ENCODE measurements around the gene LPP. TPM values are rescaled to one million over a fixed set of nuclear protein-coding genes. Genes with fewer than 3 reads are reported as not detected.

Gene LPP
- total RNA-seq, 6 experiments from 2014 or later, result 84.1 to 121 (median 102) TPM

- Mint-ChIP-seq H3K9me3 (no peaks in the 10 kb centered on the region), H3K27me3 (ENCODE audit: insufficient read depth) (no peaks in the 10 kb centered on the region; the same call in 1 of the 2 replicates), H3K4me1 (ENCODE audit: low read depth) (peaks cover 56% of the 10 kb centered on the region), H3K36me3 (ENCODE audit: low read depth) (peaks cover 37% of the 10 kb centered on the region), H3K27ac (peak overlapping the region; percentile 10), H3K4me3 (peak overlapping the region; percentile 2; the same call in 1 of the 2 replicates)
- no peak for TF ChIP-seq CTCF (IDR thresholded peaks at IDR 0.05)
- no peak for DNase-seq
Observed at GRCh38 chr3:188539037-188539436, 385.1 kb downstream of the LPP start.

- H3K9me3 Mint-ChIP-seq, result no peaks in the 10 kb centered on the region
- no peak for DNase-seq
- H3K4me3 Mint-ChIP-seq, result no peak overlapping the region
- H3K27me3 Mint-ChIP-seq (ENCODE audit: insufficient read depth), result no peaks in the 10 kb centered on the region; the same call in 1 of the 2 replicates
- no peak overlapping the region for H3K27ac Mint-ChIP-seq
- peaks cover 50% of the 10 kb centered on the region for H3K4me1 Mint-ChIP-seq (ENCODE audit: low read depth)
- TF ChIP-seq CTCF (IDR thresholded peaks at IDR 0.05), result no peak
- H3K36me3 Mint-ChIP-seq (ENCODE audit: low read depth), result peaks cover 40% of the 10 kb centered on the region
Observed at GRCh38 chr3:188539631-188540194, 385.8 kb downstream of the LPP start.

- Mint-ChIP-seq H3K4me1 (ENCODE audit: low read depth) (peaks cover 53% of the 10 kb centered on the region), H3K4me3 (no peak overlapping the region), H3K36me3 (ENCODE audit: low read depth) (peaks cover 37% of the 10 kb centered on the region), H3K9me3 (no peaks in the 10 kb centered on the region), H3K27ac (no peak overlapping the region), H3K27me3 (ENCODE audit: insufficient read depth) (peaks cover under 1% of the 10 kb centered on the region; the same call in 1 of the 2 replicates)
- no peak for TF ChIP-seq CTCF (IDR thresholded peaks at IDR 0.05)
- DNase-seq, result no peak
Observed at GRCh38 chr3:188542196-188542595, 388.2 kb downstream of the LPP start.

GRCh38 chr3:188544012-188544411 is 390.1 kb downstream of the LPP start:
- Mint-ChIP-seq H3K27me3 (ENCODE audit: insufficient read depth) (peaks cover 2% of the 10 kb centered on the region; the same call in 1 of the 2 replicates), H3K27ac (no peak overlapping the region), H3K4me3 (no peak overlapping the region), H3K36me3 (ENCODE audit: low read depth) (peaks cover 33% of the 10 kb centered on the region), H3K4me1 (ENCODE audit: low read depth) (peaks cover 59% of the 10 kb centered on the region), H3K9me3 (no peaks in the 10 kb centered on the region)
- DNase-seq, result no peak
- TF ChIP-seq CTCF (IDR thresholded peaks at IDR 0.05), result no peak

GRCh38 chr3:188546835-188547670 is 393.1 kb downstream of the LPP start:
- Mint-ChIP-seq H3K4me3 (peak overlapping the region; percentile 54), H3K36me3 (ENCODE audit: low read depth) (peaks cover 28% of the 10 kb centered on the region), H3K27me3 (ENCODE audit: insufficient read depth) (peaks cover 2% of the 10 kb centered on the region; the same call in 1 of the 2 replicates), H3K4me1 (ENCODE audit: low read depth) (peaks cover 34% of the 10 kb centered on the region), H3K9me3 (no peaks in the 10 kb centered on the region), H3K27ac (peak overlapping the region; percentile 65)
- TF ChIP-seq CTCF (IDR thresholded peaks at IDR 0.05), result no peak
- DNase-seq, result peak; percentile 57

Measured in HFFc6 (cell line).